Adrenal gland (tissue), 5 donors: ENCODE results near the gene DNAJC1.

Experiments used
- CTCF ChIP-seq, 6 experiments: fragments of 450-650 bp in 4 of 6; fragments of 200-600 bp in 2 of 6; sonication (generic) in 1 of 6; IDR thresholded peaks; 1 replicate in 5 of 6; 2 replicates in 1 of 6; pipeline versions ENCODE4 v1.5.1 to v1.8.0; 2016 to 2021; ENCODE audit warnings: antibody characterized with exemption in 6 of 6, mild to moderate bottlenecking in 2 of 6, moderate library complexity in 1 of 6
- POLR2A ChIP-seq, 2 donors: fragments of 450-650 bp; IDR thresholded peaks; one replicate each; pipeline ENCODE4 v1.6.1; 2017; ENCODE audit warnings: antibody characterized with exemption in 2 of 2, mild to moderate bottlenecking in 2 of 2, moderate library complexity in 1 of 2
- donor health status: DM: no; HTN: no; CAD: no.

GRCh38 chr10:21894648-21895342, 108.7 kb downstream of the DNAJC1 start:
- no peak for TF ChIP-seq POLR2A (IDR thresholded peaks at IDR 0.05)
- no peak for TF ChIP-seq CTCF (IDR thresholded peaks at IDR 0.05)
